GM19023 (cell line): ENCODE data around the gene NOP53.
"Not testable (repeated sequence)": the region's sequence is repeated elsewhere in the genome, so short reads cannot be mapped to it uniquely, and the experiment has no call there.

ENCODE experiments used
- ATAC-seq: cut with Tn5 transposase; IDR thresholded peaks from one replicate; pipeline ENCODE4 v1.9.1; 2021; ENCODE audit warnings: mild to moderate bottlenecking, moderate library complexity; ENCODE audit not compliant: unreplicated experiment

Gene NOP53

DNA sequence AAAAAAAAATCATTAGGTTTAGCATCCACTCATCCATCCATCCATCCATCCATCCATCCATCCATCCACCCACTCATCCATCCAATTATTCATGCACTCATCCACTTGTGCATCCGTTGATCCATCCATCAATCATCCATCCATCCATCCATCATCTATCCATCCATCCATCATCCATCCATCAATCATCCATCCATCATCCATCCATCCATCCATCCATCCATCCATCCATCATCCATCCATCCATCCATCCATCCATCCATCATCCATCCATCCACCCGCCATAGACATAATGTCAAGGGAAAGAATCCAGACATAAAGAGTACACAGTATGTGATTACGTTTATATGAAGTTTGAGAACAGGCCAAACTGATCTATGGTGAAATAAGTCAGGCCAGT is 24.2 kb downstream of the NOP53 start:
- ATAC-seq = no peak

DNA sequence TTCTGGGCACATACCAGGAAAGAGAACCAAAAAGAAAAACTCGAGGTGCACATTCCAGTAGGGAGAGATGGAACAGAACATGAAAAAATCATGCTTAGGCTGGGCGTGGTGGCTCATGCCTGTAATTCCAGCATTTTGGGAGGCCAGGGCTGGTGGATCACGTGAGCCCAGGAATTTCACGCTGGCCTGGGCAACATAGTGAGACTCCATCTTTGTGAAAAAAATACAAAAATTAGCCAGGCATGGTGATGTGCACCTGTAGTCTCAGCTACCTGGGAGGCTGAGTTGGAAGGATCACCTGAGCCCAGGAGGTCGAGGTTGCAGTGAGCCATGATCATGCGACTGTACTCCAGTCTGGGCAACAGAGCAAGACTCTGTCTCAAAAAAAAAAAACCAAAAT is 25.9 kb downstream of the NOP53 start:
- ATAC-seq = not testable (repeated sequence)

DNA sequence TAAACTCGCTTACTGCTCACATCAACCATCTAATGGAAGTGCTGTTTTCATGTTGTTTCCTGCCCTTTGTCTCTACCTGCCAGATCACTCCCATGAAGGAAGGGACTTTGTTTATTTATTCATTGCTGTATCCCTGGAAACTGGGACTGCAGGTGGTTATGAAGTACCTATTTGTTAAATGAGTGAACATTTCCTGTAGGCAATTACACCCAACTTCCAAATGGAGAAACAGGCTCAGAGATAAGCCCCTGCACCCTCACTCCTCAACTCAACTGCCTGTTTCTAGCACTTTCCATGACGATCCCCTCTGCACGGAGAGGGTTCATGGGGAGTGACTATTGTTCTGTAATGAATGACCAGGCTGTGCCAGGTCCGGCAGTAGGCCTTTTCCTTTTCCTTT is 31.2 kb downstream of the NOP53 start:
- no peak for ATAC-seq

DNA sequence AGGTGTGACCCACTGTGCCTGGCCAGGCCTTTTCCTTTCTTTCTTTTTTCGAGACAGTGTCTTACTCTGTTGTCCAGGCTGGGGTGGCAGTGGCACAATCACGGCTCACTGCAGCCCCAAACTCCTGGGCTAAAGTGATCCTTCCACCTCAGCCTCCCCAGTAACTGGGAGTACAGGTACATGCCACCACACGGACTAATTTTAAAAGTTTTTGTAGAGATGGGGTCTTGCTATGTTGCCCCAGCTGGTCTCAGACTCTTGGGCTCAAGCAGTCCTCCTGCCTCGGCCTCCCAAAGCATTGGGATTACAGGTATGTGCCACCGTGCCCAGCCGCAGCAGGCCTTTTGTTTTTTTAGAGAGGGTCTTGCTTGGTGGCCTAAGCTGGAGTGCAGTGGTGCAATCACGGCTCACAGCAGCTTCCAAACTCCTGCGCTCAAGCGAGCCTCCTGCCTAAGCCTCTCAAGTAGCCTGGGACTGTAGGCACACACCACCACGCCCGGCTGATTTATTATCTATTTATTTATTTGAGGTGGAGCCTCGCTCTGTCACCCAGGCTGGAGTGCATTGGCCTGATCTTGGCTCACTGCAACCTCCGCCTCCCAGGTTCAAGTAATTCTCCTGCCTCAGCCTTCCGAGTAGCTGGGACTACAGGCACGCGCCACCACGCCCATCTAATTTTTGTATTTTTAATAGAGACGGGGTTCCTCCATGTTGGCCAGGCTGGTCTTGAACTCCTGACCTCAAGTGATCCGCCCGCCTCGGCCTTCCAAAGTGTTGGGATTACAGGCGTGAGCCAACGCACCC is 32.1 kb downstream of the NOP53 start:
- not testable (repeated sequence) for ATAC-seq

DNA sequence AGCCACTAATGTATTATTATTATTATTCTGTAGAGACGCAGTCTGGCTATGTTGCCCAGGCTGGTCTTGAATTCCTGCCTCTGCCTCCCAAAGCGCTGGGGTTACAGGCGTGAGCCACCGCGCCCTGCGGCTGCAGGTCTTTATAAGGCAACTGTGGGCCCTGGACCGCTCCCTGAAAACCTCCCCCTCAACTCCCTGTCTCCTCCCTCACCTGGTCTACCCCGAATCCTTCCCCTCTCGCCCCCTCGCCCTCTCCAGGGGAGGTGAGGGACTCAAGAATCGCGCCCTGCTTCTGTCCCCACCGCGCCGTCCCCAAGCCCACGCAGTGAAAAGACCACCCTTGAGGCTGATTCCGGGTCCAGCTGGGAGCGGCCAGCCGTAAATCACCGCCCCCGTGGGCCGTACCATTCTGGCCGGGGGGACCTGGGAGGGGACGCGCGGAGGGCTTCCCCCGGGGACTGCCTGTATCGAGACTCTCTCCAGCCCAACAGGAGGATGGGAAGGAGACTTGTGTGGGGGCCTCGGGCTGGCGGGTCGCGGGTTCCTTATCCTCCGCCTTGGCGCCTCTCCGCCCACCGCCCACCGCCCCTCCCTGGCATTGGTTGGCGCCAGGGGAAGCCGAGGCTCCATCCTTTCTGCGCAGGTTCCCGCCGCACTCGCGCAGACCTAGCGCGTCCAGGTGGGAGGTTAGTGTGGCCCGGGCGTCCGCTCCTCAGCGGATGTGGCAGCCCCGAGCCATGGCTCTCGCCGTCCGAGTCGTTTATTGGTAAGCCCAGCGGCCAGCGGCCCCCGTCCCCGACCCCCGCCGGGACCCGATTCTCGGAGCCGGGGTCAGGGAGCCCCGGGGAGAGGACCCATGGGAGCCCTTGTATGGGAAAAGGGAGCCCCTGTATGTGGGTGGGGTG is 33.0 kb downstream of the NOP53 start, which contains the start of gene SELENOW:
TSS of gene SELENOW (plus strand) at position 655 of the 905 bp plus-strand sequence. CDS start at position 738, 83 bp downstream.
- ATAC-seq = peak; percentile 74

DNA sequence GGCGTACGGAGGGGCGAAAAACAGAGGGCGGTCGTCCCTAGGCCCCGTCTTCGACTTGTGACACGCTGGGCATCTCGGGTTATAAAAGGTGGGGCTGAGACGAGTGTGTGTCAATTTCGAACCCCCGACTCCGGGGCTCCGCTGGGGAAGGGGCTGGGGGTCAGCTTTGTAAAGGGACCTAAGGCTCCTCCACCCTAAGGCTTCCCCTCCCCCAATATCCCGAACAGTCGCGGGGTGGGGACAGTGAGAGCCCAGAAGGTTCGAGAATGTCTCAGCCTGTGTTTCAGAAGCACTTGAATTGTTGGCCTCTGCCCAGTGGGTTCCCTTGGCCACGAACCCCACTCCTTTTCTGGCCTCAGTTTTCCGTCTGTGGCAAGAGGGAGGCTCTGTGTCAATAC is 33.6 kb downstream of the NOP53 start:
- peak; percentile 6 for ATAC-seq

DNA sequence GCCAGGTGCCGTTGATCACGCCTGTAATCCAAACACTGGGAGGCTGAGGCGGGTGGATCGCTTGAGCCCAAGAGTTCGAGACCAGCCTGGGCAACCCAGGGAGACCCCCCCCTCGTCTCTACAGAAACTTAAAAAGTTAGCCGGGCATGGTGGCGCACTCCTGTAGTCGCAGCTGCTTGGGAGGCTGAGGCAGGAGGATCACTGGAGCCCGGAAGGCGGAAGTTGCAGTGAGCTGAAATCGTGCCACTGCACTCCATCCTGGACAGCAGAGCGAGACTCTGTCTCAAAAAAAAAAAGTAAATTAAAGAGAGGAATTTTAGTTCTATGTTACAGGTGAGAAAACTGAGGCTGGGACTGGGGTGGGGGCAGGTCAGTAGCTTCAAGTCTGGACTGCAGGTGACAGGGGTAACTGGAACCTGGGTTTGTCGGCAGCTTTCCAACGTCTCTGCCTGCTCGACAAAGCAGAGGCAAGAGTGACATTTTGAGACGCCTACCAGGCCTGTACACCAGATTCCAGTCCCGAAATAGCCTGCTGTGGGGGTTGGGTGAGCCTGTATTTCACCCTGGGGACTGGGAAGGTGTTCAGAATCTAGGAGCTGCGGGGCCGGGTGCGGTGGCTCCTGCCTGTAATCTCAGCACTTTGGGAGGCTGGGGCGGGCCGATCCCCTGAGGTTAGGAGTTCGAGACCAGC is 34.3 kb downstream of the NOP53 start:
- ATAC-seq = no peak

DNA sequence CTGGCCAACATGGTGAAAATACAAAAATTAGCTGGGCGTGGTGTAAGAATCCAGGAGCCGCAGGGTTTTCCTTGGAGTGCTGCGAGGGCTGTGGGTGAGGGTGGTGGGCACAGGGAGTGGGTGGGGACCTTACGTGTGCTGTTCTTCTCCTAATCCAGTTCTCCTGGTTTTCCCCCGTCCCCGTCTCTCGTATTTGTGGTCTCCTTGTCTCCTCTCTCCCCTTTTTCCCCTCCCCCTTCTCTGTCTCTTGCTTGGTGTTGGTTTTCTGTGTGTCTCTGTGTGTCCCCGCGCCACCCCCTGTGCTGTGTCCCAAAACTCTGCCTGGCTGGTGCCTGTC is 34.8 kb downstream of the NOP53 start:
- ATAC-seq = no peak

DNA sequence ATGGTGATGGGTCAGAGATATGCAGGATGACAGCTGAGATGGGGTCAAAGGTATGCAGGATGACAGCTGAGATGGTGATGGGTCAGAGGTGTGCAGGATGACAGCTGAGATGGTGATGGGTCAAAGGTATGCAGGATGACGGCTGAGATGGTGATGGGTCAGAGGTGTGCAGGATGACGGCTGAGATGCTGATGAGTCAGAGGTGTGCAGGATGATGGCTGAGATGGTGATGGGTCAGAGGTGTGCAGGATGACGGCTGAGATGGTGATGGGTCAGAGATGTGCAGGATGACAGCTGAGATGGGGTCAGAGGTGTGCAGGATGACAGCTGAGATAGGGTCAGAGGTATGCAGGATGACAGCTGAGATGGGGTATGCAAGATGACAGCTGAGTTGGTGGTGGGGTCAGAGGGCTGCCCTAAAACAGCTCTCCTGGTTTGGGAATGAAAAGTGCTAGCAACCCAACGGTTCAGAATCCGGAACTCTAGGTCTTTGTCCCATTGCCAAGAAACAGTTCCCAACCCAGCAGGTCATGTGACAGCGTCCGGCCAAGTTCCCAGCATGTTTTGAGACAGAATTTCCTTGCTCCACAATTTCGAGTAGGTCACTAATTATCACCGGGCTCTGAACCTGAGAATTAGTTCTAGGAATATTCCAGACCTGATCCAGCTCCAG is 36.4 kb downstream of the NOP53 start:
- ATAC-seq = no peak

DNA sequence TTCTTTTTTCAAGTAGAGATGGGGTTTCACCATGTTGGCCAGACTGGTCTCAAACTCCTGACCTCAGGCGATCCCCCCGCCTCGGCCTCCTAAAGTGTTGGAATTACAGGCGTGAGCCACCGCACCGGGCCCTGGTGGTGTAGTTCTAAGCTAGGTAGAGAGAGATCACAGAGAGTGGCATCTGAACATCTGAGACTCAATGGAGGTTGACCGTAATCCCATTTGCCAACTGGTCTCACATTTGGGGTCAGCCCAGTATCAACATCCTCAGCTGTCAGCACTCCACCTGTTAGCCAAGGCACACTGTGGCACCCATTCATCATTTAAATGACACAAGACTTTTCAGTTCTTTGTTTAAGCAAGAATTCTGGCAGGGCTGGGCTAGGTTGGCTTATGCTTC is 41.2 kb downstream of the NOP53 start:
- no peak for ATAC-seq

DNA sequence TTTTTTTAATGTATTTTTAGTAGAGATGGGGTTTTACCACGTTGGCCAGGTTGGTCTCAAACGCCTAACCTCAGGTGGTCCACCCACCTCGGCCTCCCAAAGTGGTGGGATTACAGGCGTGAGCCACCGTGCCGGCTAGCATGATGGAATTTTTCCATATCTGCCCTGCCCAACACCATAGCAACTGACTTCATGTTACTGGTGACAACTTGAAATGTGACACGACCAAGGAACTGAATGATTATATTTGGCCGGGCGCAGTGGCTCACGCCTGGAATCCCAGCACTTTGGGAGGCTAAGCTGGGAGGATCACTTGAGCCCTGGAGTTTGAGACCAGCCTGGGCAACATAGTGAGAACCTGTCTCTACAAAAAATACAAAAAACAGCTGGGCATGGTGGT is 42.0 kb downstream of the NOP53 start:
- not testable (repeated sequence) for ATAC-seq

DNA sequence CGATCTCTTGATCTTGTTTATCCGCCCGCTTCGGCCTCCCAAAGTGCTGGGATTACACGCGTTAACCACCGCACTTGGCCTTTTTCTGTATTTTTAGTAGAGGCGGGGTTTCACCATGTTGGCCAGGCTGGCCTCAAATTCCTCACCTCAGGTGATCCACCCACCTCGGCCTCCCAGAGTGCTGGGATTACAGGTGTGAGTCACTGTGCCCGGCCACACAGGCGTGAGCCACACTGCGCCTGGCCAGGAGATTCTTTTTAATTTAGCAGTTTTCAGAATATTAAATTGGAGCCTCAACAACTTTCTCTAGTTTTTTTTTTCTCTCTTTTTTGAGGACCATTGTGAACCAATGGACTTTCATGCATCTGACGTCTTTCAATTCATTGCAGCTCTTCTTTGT is 44.5 kb downstream of the NOP53 start:
- ATAC-seq = not testable (repeated sequence)

DNA sequence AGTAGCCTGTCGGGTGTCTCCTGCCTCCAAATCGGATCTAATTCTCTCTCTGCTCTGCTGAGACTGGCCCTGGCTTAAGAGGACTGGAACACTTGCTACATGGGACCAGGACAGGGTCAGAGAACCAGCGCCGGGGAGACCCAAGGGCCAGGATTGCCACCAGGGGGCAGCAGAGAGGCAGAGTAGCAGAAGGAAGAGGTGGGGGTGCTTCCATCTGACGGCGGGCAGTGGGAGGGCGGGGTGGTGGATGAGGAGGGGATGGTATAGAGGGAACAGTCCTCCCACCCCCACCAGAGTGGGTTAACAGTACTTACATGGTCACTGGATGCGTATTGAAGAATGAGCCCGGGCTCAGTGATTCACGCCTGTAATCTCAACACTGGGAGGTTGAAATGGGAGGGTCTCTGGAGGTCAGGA is 45.1 kb downstream of the NOP53 start:
- no peak for ATAC-seq

DNA sequence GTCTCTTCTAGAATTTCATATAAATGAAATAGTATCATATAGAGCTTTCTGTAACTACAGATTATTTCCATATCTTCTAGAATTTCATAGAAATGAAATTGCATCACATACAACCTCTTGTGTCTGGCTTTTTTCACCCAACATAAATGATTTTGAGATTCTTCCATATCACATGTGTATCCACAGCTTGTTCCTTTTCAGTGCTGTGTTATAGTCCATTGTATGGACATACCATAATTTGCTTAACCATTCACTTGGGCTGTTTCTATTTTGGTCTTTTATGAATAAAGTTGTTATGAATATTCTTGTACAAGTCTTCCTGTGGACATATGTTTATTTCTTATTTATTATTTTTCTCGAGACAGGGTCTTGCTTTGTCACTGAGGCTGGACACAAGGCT is 47.3 kb downstream of the NOP53 start:
- ATAC-seq = no peak

DNA sequence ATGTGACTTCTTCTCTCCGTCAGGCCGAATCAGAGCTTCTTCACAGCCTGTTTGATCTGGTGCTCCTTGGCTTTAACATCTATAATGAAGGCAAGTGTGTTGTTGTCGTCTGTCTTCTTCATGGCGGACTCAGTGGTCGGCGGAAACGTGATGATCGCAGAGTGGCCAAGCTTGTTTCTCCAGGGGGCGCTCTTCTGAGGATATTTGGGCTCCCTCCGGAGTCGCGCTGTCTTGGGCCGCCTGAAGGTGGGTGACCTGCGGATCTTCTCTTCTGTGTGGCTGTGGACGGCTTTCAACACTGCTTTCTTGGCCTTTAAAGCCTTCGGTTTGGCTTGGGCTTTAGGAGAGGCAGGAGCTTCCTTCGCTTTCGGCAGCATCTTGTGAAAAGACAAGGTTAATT is 49.2 kb downstream of the NOP53 start:
- no peak for ATAC-seq

DNA sequence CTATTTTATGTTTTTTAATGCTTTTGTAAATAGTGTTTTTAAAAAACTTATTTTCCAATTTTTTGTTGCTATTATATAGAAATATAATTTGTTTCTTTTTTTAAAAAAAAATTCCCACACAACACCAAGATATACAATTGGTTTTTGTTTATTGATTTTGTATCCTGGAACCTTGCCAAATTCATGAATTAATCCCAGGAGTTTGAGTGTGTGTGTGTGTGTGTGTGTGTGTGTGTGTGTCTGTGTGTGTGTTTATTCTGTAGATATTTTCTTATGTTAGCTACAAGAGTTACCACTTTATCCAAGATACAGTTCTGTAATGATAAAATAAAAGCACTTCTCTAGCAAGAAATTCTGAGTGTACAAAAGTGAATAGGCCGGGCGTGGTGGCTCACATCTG is 51.4 kb downstream of the NOP53 start:
- no peak for ATAC-seq

DNA sequence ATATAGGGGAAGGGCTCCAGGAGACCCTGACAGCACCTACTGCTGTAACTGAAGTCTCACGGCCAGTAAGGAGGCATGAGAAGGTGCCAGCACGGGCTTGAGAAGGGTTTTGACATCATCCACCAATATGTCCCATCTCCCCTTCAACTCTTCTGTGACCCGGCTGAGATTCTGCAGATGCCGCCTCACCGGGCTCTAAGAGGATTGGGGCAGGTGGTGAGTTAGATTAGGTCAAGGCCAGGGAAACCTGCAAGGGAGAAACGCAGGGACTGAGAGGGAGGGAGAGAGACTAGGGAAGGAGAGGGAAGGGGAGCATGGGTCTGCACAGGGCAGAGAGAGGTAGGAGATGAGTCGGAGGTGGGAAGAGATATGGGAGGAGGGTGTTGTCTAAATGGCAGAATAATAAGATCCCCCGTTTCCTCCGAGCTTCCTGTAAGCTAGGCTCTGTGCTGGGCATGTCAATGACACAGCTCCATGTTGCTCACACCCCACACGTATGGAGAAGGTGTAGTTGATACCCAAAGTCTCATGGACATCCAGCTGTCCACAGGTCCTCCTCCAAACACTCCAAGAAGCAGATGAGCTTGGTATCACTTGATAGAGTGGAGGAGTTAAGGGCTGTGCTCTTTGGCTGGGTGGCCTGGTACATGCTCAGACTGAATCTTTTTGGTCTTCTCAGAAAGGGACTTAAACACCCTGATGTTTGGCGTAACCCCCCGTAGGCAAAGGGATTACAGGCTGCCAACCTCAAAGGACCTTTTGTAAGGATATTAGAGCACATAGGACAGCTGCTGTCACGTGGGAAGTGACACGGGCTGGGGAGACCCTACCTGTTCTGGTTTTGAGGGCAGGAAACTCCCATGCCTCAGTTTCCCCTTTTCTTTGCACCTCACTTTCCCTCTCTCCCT is 52.9 kb downstream of the NOP53 start:
- ATAC-seq = no peak

DNA sequence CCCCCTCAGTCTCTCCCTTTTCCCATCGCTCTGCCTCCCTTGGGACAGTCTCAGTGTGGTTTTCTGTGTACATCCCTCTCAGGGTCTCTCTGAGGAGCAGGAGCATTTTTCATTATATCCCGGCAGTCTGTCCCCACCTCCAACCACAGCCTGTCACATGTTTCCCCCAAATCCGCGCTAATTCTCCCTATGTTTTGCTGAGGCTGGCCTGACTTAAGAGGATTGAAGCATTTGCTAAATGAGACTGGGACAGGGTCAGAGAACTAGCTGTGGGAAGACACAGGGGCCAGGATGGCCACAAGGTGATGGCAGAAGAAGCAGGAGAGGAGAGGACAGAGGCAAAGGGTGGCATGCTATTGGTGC is 53.5 kb downstream of the NOP53 start:
- ATAC-seq = no peak

DNA sequence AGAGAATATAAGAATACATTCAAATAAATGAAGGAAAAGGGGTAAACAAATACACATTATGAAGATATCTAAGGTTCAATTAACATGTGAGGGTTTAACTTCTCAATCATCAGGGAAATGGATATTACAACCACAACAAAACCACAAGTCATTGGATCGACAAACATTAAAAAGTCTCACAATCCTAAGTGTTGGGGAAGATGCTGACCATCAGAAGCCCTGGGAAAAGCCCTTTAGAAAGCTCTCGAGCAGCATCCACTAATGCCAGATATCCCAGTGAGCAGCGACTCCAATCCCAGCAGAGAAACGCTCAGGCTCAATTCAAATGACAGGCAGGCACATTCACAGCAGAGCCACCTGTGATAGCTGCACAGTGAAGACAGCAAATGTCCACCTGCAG is 55.9 kb downstream of the NOP53 start:
- no peak for ATAC-seq

DNA sequence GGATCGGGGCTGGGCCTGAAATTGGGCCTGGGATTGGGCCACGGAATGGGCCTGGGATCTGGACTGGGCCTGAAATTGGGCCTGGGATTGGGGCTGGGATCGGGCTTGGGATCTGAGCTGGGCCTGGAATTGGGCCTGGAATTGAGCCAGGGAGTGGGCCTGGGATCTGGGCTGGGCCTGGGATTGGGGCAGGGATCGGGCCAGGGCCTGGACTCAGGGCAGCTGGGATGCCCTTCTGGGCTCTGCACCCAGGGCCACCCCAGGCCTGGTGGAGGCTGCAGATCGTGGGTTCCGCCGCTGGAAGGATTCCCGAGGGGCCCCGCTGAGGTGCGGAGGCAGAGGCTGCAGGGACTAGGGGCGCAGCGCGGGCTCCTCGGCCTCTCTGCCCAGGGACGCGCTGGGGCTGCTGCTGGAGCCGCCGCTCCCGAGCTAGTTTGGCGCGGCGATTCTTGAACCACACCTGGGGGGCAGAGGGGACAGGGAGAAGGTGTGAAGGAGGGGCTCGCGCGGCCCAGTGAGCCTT is 57.2 kb downstream of the NOP53 start:
- no peak for ATAC-seq
